ENCODE measurements around the gene MYO18B. TPM values are rescaled to one million over a fixed set of nuclear protein-coding genes. Genes with fewer than 3 reads are reported as not detected.

Gene MYO18B
- total RNA-seq, 1 donor from 2014 or later = not detected

DNA sequence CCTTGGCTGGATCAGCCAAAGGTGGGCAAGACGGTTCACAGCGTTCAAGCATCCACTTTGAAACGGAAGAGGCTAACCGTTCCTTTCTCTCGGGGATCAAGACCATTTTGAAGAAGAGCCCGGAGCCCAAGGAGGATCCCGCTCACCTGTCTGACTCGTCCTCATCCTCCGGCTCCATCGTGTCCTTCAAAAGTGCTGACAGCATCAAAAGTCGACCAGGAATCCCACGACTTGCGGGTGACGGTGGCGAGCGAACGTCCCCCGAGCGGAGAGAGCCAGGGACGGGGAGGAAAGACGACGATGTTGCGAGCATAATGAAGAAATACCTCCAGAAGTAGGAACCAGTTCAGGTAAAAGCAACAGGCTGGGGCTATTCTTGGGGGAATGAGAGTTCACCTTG, 285.4 kb downstream of the MYO18B start:
- FAIRE-seq = no peak
- Histone ChIP-seq H3K36me3 (ENCODE audit: control insufficient read depth, insufficient read depth, low read length) (no peaks in the 10 kb centered on the region), H3K27me3 (ENCODE audit: control insufficient read depth, insufficient read depth, low read length) (no peaks in the 10 kb centered on the region), H3K4me3 (ENCODE audit: low read depth, low read length) (no peak overlapping the region)
- no peak for DNase-seq (ENCODE audit: low read depth)
- TF ChIP-seq, protein P1, sequence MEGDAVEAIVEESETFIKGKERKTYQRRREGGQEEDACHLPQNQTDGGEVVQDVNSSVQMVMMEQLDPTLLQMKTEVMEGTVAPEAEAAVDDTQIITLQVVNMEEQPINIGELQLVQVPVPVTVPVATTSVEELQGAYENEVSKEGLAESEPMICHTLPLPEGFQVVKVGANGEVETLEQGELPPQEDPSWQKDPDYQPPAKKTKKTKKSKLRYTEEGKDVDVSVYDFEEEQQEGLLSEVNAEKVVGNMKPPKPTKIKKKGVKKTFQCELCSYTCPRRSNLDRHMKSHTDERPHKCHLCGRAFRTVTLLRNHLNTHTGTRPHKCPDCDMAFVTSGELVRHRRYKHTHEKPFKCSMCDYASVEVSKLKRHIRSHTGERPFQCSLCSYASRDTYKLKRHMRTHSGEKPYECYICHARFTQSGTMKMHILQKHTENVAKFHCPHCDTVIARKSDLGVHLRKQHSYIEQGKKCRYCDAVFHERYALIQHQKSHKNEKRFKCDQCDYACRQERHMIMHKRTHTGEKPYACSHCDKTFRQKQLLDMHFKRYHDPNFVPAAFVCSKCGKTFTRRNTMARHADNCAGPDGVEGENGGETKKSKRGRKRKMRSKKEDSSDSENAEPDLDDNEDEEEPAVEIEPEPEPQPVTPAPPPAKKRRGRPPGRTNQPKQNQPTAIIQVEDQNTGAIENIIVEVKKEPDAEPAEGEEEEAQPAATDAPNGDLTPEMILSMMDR (IDR thresholded peaks at IDR 0.05; ENCODE audit: insufficient read depth, low read length, severe bottlenecking) = no peak

DNA sequence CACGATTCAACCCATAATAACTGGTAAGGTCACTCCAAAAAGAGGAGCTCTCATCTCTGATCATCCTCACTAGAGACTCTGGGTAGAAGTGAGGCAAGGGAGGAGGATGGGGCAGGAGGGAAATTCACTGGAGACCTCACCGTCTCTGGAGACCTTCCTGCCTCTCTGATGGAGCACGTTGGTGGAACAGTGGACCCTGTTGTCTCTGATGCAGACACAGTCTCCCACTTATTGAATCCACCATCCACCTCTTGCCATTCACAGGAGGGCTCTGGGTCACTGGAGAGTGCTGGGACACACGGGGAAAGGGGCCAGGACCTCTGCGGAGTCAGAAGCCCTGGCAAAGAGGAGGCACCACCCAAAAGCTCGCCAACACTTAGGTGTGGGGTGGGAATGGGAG, 289.7 kb downstream of the MYO18B start:
- DNase-seq (ENCODE audit: low read depth) (no peak), FAIRE-seq (no peak)
- H3K36me3 ChIP-seq (ENCODE audit: control insufficient read depth, insufficient read depth, low read length) = no peaks in the 10 kb centered on the region
- TF ChIP-seq, protein P1 (IDR thresholded peaks at IDR 0.05; ENCODE audit: insufficient read depth, low read length, severe bottlenecking) = no peak
- H3K27me3 ChIP-seq (ENCODE audit: control insufficient read depth, insufficient read depth, low read length) = no peaks in the 10 kb centered on the region
- H3K4me3 ChIP-seq (ENCODE audit: low read depth, low read length) = no peak overlapping the region

DNA sequence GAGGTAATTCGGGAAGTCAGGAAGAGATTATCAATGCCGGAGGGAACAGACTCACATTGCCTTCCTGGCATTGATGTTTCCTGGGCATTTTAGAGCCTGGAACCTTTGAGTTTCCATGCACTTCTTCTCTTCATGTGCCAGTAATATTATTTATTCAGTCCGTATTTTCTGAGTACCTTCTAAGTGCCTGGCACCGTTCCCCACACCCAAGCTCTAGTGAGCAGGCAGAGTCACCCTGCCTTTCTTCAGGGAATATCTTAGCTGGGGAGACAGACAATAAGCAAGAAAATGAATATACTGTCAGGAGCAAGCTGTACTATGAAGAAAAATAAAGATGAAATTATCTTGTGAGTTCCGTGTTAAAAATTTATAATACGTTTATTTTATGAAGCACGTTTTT, 291.1 kb downstream of the MYO18B start:
- H3K36me3 ChIP-seq (ENCODE audit: control insufficient read depth, insufficient read depth, low read length) = no peaks in the 10 kb centered on the region
- no peak for FAIRE-seq
- H3K4me3 ChIP-seq (ENCODE audit: low read depth, low read length) = no peak overlapping the region
- DNase-seq (ENCODE audit: low read depth) = no peak
- TF ChIP-seq, protein P1 (IDR thresholded peaks at IDR 0.05; ENCODE audit: insufficient read depth, low read length, severe bottlenecking) = no peak
- no peaks in the 10 kb centered on the region for H3K27me3 ChIP-seq (ENCODE audit: control insufficient read depth, insufficient read depth, low read length)

DNA sequence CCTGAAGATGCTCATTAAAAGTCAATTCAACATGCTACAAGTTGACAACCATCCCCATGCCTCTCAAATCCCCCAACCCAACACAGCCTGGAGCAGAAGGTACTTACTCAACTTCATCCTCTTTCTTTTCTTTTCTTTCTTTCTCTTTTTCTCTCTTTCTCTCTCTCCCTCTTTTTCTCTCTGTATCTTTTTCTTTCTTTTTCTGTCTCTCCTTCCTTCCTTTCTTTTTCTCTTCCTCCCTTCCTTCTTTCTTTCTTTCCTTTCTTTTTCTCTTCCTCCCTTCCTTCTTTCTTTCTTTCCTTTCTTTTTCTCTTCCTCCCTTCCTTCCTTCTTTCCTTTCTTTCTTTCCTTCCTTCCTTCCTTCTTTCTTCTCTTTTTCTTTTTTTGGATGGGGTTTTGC, 291.6 kb downstream of the MYO18B start:
- Histone ChIP-seq H3K4me3 (ENCODE audit: low read depth, low read length) (no peak overlapping the region), H3K27me3 (ENCODE audit: control insufficient read depth, insufficient read depth, low read length) (no peaks in the 10 kb centered on the region), H3K36me3 (ENCODE audit: control insufficient read depth, insufficient read depth, low read length) (no peaks in the 10 kb centered on the region)
- DNase-seq (ENCODE audit: low read depth) (no peak), FAIRE-seq (no peak)
- TF ChIP-seq, protein P1 (IDR thresholded peaks at IDR 0.05; ENCODE audit: insufficient read depth, low read length, severe bottlenecking) = no peak

DNA sequence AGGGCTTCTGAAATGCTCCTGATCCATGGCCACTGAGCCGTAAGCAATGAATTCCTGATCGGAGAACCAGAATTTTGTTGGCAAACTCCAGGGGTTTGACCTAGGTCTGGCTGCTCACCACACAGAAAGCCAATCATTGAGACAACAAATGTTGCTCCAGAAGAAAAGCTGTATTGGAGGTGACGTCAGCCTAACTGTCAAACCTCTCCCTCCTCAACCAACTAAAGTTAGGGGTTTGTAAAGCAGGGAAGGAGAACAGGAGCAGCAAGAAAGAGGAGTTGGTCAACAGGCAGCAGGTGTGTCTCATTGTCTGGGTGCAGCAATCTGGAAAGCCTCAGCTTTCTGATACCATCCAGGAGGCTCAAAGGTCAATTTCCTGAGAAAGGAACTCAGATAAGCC, 293.5 kb downstream of the MYO18B start:
- Histone ChIP-seq H3K27me3 (ENCODE audit: control insufficient read depth, insufficient read depth, low read length) (no peaks in the 10 kb centered on the region), H3K36me3 (ENCODE audit: control insufficient read depth, insufficient read depth, low read length) (no peaks in the 10 kb centered on the region), H3K4me3 (ENCODE audit: low read depth, low read length) (no peak overlapping the region)
- TF ChIP-seq, protein P1 (IDR thresholded peaks at IDR 0.05; ENCODE audit: insufficient read depth, low read length, severe bottlenecking) = no peak
- no peak for DNase-seq (ENCODE audit: low read depth)
- no peak for FAIRE-seq

DNA sequence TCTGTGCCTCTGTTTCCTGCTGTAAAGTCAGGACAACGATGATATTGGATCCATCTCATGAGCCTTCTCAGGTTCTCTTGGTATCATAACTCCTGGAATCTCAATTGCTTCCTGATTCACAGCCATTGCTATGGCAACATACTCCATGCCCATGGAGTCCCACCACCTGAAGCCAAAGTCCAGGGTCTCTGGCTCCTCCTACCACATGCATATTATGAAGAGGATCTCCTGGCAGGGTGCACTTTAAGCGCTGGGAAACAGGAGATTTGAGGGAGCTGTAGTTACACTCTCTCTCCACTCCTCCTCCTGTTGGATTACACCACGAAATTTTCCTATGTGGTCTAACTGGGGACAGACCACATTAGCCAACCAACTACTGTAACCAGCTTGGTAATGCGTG, 296.4 kb downstream of the MYO18B start:
- FAIRE-seq (no peak), DNase-seq (ENCODE audit: low read depth) (no peak)
- H3K4me3 ChIP-seq (ENCODE audit: low read depth, low read length) = no peak overlapping the region
- H3K36me3 ChIP-seq (ENCODE audit: control insufficient read depth, insufficient read depth, low read length) = no peaks in the 10 kb centered on the region
- TF ChIP-seq, protein P1 (IDR thresholded peaks at IDR 0.05; ENCODE audit: insufficient read depth, low read length, severe bottlenecking) = no peak
- no peaks in the 10 kb centered on the region for H3K27me3 ChIP-seq (ENCODE audit: control insufficient read depth, insufficient read depth, low read length)

Data from bronchial epithelial cell (primary cell).